Activated CD8-positive, alpha-beta memory T cell treated with anti-CD3 and anti-CD28 coated beads, Interleukin-2, amount 10 ng/mL, durations not matched to agents 7 days and 5 days (primary cell): ENCODE results near the gene ALKBH3. TPM values are rescaled to one million over a fixed set of nuclear protein-coding genes. Genes with fewer than 3 reads are reported as not detected.
A peak's percentile ranks its signal among the peaks of the same experiment; 100 is the strongest.

Experiments
- ATAC-seq: fragments of 150-1000 bp; cut with Tn5 transposase; one replicate; pipeline ENCODE4 v1.10.0; 2021; ENCODE audit warnings: moderate library complexity
- CTCF ChIA-PET: fragments of 350-600 bp; sonication (Branson Sonifier 250); formaldehyde crosslinking; loops from one replicate; lab custom pipeline; 2021; ENCODE audit warnings: antibody characterized with exemption; lab: Charles Lee
- DNase-seq: peaks from one replicate; pipeline ENCODE4 v3.0.0-alpha.2; 2020
- H3K27ac Mint-ChIP-seq: one replicate; pipeline ENCODE4 v1.8.0; 2021; ENCODE audit warnings: mild to moderate bottlenecking, mixed read lengths
- H3K27me3 Mint-ChIP-seq: one replicate; pipeline ENCODE4 v1.8.0; 2021; ENCODE audit warnings: mixed read lengths
- H3K36me3 Mint-ChIP-seq: one replicate; pipeline ENCODE4 v1.8.0; 2021; ENCODE audit warnings: mild to moderate bottlenecking, mixed read lengths
- H3K4me1 Mint-ChIP-seq: one replicate; pipeline ENCODE4 v1.8.0; 2021; ENCODE audit warnings: mixed read lengths
- H3K4me3 Mint-ChIP-seq: one replicate; pipeline ENCODE4 v1.8.0; 2021; ENCODE audit warnings: mild to moderate bottlenecking, moderate library complexity, mixed read lengths
- H3K9me3 Mint-ChIP-seq: one replicate; pipeline ENCODE4 v1.8.0; 2022; ENCODE audit warnings: low read depth, mixed read lengths
- total RNA-seq, 2 experiments: library from RNA; stranded (reverse); gene quantifications; one replicate each; pipeline ENCODE4 v1.2.3, GENCODE V29; 2021

The ALKBH3 gene
- total RNA-seq, 2 experiments from 2014 or later: 32.5 to 35.4 TPM

DNA sequence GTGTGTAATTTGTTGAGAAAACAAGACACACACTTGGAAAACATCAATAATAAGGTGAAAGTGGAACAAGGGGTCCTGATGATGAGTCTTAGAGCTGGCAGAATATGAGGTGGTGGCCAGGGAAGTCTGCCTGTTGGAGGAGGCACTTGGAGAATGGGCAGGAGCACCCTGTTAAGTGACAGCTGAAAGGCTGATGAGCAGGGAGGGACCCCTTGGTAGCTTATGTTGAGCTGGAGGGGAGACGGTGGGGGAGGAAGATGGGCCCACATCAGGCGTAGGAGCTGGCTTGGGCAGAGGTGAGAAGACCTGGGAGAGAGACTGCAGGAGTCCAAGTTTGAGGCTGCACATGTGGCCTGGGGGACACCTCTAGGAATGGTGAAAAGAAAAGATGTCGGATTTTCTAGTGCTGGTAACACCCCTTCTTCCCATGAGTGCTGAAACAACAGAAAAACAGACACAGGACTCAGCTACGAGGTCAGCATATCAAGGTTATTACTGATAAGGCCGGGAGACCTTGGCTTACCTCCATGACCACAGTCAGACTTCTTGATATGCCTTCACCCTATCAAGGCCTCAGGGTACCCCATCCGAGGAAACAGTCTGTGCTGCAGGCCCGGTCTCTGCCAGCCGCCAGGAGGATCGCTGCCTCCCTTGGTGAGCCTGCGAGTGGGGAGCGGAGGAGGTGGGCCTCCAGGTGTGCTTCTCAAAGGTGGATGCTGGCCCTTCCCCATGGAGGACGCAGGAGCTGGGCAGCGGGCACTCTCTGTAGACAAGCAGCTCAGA is 47.5 kb downstream of the ALKBH3 start:
- no peaks in the 10 kb centered on the region for H3K27me3 Mint-ChIP-seq
- no peaks in the 10 kb centered on the region for H3K36me3 Mint-ChIP-seq
- peaks cover 6% of the 10 kb centered on the region for H3K4me1 Mint-ChIP-seq
- ATAC-seq (no peak), DNase-seq (no peak)
- no peak overlapping the region for H3K4me3 Mint-ChIP-seq
- H3K27ac Mint-ChIP-seq: no peak overlapping the region
- no peaks in the 10 kb centered on the region for H3K9me3 Mint-ChIP-seq
- CTCF ChIA-PET: interaction anchor here (1.6 kb wide), 1 partner anchor 38 kb away, joined by 7 read pairs; no protein-coding TSS in a partner anchor

DNA sequence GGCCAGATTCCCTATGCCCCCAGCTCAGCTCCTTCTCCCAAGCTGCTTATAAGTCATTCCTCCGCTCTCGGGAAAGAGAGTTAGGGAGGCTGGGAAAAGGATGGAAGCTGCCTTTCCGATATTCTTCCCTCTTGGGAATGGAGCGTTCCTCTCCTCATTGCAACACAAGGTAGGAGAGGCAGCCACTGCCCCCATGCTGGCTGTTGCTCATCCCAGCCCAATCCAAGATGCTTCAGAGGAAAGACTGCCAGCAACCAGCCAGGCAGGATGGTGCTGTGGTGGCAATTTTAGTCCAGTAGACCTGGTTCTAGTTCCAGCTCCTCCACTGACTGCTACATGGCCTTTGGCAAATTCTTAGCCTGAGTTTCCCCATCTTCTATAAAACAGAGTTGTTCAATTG is 48.1 kb downstream of the ALKBH3 start:
- Mint-ChIP-seq H3K36me3 (no peaks in the 10 kb centered on the region), H3K4me1 (peaks cover 6% of the 10 kb centered on the region), H3K4me3 (no peak overlapping the region), H3K9me3 (no peaks in the 10 kb centered on the region), H3K27me3 (no peaks in the 10 kb centered on the region), H3K27ac (no peak overlapping the region)
- no peak for DNase-seq
- CTCF ChIA-PET: interaction anchor here (0.7 to 1.6 kb wide), 2 partner anchors 17 to 39 kb away, joined by 3 to 7 read pairs; no protein-coding TSS in a partner anchor
- ATAC-seq: no peak

DNA sequence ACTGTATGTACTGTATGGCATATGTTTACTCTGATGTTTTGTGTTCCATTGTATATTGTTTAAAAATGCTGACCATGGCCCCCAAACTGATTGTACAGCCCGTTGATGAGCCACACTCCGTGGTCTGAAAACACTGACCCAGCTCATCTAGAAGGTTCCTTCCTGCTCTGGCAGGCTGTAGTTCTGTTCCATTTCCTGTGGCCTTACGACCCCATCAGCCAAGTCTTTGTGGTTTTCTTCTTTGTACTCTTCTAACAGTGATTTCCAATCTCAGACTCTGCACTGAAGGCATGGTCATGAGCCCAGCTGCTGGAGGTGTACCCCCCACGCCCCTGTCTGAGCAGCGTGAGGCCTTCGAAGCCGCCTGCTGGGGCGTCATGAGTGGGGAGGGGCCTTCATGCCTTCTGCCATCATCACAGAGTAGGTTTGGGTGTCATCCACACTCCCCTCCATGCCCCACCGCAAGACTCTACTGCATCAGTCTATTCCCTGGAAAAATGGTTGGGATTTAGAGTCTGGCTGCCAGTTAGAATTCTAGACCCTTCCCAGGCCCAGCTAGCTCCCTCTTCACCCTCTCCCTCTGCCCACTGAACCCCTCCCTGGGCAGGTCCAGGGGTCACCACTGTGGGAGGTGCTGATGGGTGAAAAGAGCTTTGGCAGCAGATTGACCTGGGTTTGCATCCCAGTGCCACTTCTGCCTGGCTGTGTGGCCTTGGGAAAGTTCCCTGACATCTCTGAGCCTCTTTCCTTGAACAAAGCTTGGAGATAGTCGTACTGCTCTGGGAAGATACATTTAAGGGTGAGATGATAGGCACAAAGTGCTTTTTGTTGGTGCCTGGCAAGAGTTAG is 50.5 kb downstream of the ALKBH3 start:
- Mint-ChIP-seq H3K9me3 (no peaks in the 10 kb centered on the region), H3K27ac (no peak overlapping the region), H3K4me1 (peaks cover 6% of the 10 kb centered on the region), H3K4me3 (no peak overlapping the region), H3K27me3 (no peaks in the 10 kb centered on the region), H3K36me3 (no peaks in the 10 kb centered on the region)
- ATAC-seq (no peak), DNase-seq (no peak)
- CTCF ChIA-PET: interaction anchor here (1.0 kb wide), 1 partner anchor 42 kb away, joined by 3 read pairs; no protein-coding TSS in a partner anchor

DNA sequence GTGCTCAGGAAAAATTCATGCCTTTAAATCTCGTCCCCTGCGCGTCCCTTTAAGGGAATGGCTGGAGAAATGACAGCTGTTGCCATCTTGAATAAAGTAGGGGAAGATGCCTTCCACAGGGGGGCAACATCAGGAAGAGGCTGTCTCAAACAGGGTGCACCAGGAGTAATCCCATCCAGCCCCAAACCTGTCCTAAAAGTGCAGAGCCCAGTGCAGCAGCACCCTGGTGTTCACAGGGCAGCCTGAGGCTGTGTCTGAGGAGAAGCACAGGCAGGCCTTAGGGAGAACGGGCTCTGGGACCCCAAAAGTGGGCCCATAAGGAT is 51.0 kb downstream of the ALKBH3 start:
- ATAC-seq (no peak), DNase-seq (no peak)
- Mint-ChIP-seq H3K36me3 (no peaks in the 10 kb centered on the region), H3K27ac (no peak overlapping the region), H3K4me3 (no peak overlapping the region), H3K9me3 (no peaks in the 10 kb centered on the region), H3K4me1 (peaks cover 6% of the 10 kb centered on the region), H3K27me3 (no peaks in the 10 kb centered on the region)
- CTCF ChIA-PET: no interaction called here

DNA sequence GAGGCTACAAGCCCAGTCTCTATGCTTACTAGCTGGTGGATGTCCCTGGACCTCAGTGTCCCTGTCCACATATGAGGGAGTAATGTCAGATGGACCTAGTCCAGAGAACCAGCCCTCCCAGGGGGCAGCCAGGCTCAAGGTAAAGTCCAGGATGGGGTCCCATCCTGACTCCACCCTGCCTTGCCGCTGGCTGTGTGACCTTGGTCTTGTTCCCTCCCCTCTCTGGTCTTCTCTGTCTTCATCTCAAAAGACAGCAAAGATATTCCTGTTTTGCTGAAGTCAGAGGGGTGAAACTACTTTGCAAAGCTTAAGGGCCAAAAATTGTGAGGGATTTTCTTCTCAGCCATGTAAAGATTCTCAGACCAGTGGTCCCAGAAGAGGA is 52.6 kb downstream of the ALKBH3 start:
- Mint-ChIP-seq H3K27ac (no peak overlapping the region), H3K36me3 (no peaks in the 10 kb centered on the region), H3K4me3 (no peak overlapping the region), H3K27me3 (peaks cover 13% of the 10 kb centered on the region), H3K4me1 (peaks cover 6% of the 10 kb centered on the region), H3K9me3 (no peaks in the 10 kb centered on the region)
- CTCF ChIA-PET: interaction anchor here (1.1 kb wide), 1 partner anchor 43 kb away, joined by 3 read pairs; no protein-coding TSS in a partner anchor
- DNase-seq (no peak), ATAC-seq (no peak)

DNA sequence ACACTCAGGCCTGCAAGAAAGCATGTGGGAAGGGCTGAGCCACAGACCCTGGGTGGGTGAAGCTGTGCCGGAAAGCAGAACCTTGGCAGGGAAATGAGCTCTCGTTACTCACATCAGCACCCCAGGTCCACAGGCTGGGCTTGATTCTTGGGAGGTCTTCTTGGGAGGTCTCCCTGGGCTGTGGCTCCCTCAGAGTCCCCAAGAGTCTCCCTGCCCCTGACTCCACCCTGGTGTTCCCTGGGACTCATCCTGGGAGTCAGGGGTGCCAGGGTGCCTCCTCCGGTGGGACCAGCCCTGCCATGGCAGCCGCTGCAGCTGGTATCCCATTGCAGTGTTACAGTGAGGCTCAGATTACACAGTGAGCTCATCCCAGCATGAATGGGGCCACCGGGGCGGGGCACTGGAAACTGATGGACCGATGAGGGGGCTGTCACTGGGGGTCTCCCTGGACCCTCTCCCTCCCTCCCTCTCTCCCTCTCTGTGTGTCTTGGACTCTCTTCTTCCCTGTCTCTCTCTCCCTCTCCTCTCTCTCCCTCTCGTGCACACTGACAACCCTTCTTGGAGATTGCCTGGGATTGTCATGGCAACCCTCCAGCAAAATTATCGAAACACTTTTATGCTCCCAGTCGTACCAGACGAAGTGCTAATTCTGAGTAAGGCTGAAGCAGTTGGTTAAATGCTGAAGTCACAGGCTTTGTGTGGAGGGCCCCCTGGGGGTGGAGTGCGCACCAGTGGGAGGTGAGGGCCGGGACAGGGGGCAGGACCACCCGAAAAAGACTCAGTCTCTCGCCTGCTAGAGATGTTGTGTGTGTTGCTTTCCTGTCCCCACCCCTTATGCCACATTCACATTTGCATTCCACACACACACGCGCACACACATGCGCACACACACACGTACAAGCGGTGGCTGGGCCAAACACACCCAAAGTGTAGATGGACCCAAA is 53.2 kb downstream of the ALKBH3 start:
- ATAC-seq (no peak), DNase-seq (no peak)
- Mint-ChIP-seq H3K4me3 (no peak overlapping the region), H3K27me3 (peaks cover 14% of the 10 kb centered on the region), H3K27ac (no peak overlapping the region), H3K9me3 (no peaks in the 10 kb centered on the region), H3K36me3 (no peaks in the 10 kb centered on the region), H3K4me1 (peaks cover 6% of the 10 kb centered on the region)
- CTCF ChIA-PET: interaction anchor here (1.1 kb wide), 1 partner anchor 44 kb away, joined by 3 read pairs; no protein-coding TSS in a partner anchor

DNA sequence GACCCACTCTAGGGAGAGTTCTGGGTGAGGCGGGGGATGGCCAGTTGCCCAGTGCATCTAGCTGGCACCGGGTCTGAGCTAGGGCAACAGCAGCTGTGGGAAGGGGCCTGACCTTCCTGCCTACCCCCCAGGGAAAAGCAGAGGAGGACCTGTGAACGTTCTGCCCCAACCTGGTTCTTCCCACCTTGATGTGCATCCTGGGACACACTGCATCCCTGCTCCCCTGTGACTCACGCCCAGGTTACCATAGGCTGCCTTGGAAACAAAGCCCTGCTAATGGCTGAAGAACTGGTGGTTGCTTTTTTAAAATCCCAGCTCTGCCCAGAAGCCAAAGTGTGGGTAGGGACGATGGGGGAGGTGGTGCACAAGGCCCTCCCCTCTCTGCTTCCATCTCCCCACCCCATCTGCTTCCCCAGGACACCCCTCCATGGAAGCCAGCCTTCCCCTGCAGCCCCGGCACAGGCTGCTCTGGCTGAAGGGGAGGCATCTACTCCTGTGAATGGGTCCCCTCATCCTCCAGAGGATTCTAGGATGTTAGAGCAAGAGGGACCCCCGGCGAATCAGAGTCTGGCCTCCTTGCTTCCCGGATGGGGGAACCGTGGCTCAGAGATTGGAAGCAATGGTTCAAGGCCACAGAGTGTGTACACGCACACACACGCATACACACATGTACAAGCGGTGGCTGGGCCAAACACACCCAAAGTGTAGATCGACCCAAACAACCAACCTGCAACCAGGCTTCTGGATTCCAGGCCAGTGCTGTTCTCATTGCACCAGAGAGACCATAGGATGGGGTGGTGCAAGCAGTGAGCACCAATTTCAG is 54.2 kb downstream of the ALKBH3 start:
- Mint-ChIP-seq H3K27ac (no peak overlapping the region), H3K4me3 (no peak overlapping the region), H3K36me3 (no peaks in the 10 kb centered on the region), H3K4me1 (peaks cover 6% of the 10 kb centered on the region), H3K9me3 (no peaks in the 10 kb centered on the region), H3K27me3 (peaks cover 21% of the 10 kb centered on the region)
- no peak for ATAC-seq
- CTCF ChIA-PET: no interaction called here
- no peak for DNase-seq

DNA sequence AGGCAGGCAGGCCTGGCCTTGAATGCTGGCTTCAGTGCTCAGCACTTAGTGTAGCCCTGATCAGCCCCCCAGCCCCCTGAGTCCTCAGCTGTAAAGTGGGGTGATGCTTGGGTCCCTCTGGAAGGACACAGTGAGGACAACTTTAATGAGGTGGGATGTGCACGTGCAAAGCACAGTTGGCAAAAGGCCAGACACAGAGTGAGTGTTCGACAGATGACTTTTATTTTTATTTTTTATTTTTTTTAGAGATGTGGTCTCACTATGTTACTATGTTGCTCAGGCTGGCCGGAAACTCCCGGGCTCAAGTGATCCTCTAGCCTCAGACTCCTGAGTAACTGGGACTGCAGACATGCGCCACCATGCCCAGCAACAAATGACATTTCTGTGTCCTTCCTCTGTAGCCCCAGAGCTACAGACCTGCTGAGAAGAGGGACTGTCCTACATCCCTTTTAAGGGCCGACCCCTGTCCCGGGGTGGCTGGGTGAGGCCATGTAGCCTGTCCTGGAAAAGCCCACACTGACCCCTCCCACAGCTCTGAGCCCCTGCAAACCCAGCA is 54.9 kb downstream of the ALKBH3 start:
- Mint-ChIP-seq H3K9me3 (no peaks in the 10 kb centered on the region), H3K27ac (no peak overlapping the region), H3K27me3 (peaks cover 23% of the 10 kb centered on the region), H3K4me1 (peaks cover 6% of the 10 kb centered on the region), H3K4me3 (no peak overlapping the region), H3K36me3 (no peaks in the 10 kb centered on the region)
- ATAC-seq (no peak), DNase-seq (no peak)
- CTCF ChIA-PET: no interaction called here

DNA sequence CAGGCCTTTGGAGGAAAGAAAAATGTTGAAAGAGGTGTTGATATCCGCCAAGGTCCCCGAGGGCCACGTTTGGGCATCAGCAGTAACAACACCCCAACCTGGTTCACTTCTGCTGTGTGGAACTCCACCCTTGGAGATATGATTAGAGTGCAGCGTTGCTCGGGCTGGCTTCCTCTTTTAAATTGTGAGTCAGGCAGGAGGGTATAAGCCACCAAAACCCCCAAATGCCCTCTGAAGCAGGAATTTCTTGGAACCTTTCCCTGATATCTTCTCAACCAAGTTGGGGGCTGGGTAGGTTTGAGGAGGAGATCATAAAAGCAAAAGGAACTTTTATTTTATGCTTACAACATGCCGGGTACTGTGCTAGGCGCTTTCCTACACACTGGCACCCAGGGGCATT is 55.4 kb downstream of the ALKBH3 start:
- CTCF ChIA-PET: no interaction called here
- H3K36me3 Mint-ChIP-seq: no peaks in the 10 kb centered on the region
- peaks cover under 1% of the 10 kb centered on the region for H3K4me1 Mint-ChIP-seq
- H3K27ac Mint-ChIP-seq: no peak overlapping the region
- ATAC-seq (no peak), DNase-seq (no peak)
- no peaks in the 10 kb centered on the region for H3K9me3 Mint-ChIP-seq
- H3K4me3 Mint-ChIP-seq: no peak overlapping the region
- H3K27me3 Mint-ChIP-seq: peaks cover 29% of the 10 kb centered on the region

DNA sequence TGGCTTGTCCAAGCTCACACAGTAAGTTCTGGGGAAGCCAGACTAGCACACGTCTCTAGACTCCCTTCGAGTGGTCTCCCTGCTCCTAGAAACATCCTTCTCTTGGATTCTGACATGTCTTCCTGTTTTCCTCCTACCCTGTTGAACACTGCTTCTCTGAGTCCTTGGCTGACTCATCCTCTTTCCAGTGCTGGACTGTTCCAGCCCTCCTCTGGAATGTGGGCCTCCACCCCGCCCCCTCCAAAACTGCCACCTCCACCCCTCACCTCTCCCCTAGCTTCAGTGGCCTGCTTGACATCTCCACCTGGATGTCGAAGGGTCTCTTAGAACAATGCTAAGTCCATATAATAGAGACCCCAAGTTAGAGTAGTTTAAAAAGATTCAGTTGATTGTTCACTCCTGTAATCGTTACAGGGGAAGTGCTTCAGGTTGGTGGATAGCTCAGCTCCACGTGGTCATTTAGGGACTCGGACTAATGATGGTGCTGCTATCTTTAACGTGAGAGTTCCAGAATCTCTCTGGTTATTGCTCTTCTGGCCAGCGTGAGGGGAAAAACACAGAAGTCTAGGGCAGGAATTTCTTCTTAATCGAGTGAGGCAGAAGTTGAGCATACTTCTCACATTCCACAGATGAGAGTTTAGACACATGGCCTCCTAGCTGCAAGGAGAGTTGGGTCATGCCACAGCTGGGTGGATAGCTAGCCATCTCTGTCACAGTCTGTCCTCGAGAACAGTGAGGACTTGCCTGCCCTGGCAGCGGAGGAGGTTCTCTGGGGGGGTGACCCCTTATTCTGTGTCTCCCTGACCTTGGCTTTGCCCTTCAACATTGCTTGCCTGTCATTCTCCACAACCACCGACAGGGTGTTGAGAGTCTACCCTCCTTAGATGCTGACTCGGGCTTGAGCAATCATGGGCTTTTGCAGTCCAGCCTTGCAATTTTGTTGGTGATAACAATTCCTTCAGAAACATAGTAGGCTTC is 57.1 kb downstream of the ALKBH3 start:
- no peaks in the 10 kb centered on the region for H3K9me3 Mint-ChIP-seq
- DNase-seq (no peak), ATAC-seq (no peak)
- H3K36me3 Mint-ChIP-seq: no peaks in the 10 kb centered on the region
- CTCF ChIA-PET: interaction anchor here (0.6 kb wide), 1 partner anchor 264 kb away, joined by 4 read pairs; no protein-coding TSS in a partner anchor
- H3K27ac Mint-ChIP-seq: no peak overlapping the region
- peaks cover 3% of the 10 kb centered on the region for H3K4me1 Mint-ChIP-seq
- H3K27me3 Mint-ChIP-seq: peaks cover 39% of the 10 kb centered on the region
- no peak overlapping the region for H3K4me3 Mint-ChIP-seq

DNA sequence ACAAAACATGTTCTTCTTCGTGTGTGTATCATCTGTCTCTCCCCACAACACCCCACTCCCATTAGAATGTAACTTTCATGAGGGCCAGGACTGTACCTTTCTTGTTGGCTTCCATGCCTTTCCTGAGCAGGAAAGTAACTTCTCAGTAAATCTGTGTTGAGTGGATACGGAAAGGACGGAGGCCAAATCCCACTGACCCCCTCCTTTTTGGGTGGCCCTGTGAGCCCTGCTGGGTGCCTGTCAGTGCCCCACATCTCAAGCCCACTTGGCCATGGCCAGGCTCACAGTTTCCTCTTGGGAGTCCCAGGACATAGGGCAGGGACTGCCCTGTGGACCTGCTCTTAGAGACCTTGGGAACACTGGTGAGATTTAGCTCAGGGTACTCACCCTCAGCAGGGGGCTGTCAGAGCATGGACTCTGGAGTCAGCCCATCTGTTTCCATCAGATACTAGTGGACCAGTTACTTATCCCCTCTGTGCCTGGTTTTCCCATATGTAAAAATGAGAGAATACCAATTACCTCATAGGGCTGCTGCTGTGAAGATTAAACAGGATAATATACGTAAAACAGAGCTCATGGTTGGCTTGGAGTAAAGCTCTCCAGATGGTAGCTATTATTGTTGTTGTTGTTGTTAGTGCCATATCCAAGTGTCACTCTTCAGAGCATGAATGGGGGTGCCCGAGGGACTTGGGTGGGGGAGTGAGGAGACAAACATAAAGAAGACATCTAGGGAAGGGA is 60.8 kb downstream of the ALKBH3 start:
- Mint-ChIP-seq H3K4me1 (peaks cover 17% of the 10 kb centered on the region), H3K36me3 (no peaks in the 10 kb centered on the region), H3K4me3 (peak overlapping the region; percentile 58), H3K27ac (no peak overlapping the region), H3K27me3 (peaks cover 65% of the 10 kb centered on the region), H3K9me3 (no peaks in the 10 kb centered on the region)
- no peak for ATAC-seq
- no peak for DNase-seq
- CTCF ChIA-PET: interaction anchor here (0.7 to 1.3 kb wide), 4 partner anchors 13 to 101 kb away, joined by 3 to 5 read pairs (median 3); no protein-coding TSS in a partner anchor
